GM18526 (cell line): ENCODE results near the gene MACROD2.

Source experiments
- POLR2A ChIP-seq: IDR thresholded peaks from 3 replicates; pipeline ENCODE4 v1.6.1; 2011; ENCODE audit not compliant: insufficient read length; ENCODE audit errors: extremely low read depth

MACROD2 gene

DNA sequence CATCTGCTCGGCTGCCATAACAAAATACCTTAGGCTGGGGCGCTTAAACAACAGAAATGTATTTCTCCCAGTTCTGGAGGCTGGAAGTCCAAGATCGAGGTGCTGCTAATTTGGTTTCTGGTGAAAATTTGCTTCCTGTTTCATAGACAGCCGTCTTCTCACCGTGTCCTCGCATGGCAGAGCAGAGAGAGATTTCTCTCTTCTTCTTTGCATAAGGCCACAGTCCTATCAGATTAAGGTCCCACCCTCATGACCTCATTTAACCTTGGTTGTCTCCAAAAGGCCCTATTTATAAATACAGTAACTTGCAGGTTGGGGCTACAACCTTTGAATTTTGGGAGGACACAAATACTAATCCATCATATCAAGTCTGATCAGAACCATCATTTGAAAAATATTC lies 2033.6 kb downstream of the MACROD2 start:
- no peak for TF ChIP-seq POLR2A

DNA sequence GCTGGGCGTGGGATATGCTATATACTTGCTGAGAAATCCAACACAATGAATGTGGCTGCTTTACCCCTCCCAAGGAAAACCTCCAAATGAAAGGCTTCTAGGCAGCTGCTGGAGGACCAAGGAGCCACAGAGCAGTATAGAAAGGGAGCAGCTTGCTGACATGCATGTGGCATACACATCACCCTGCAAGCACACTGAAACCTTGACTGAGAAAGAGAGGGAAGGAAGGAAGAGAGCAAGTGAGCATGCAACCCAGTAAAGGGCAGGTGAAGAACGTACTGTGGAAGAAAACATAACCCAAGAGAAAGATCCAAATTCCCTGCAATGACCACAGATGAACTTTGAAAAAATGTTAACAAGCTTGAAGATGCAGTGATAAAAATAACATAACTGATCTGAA lies 2034.9 kb downstream of the MACROD2 start:
- TF ChIP-seq POLR2A: no peak

DNA sequence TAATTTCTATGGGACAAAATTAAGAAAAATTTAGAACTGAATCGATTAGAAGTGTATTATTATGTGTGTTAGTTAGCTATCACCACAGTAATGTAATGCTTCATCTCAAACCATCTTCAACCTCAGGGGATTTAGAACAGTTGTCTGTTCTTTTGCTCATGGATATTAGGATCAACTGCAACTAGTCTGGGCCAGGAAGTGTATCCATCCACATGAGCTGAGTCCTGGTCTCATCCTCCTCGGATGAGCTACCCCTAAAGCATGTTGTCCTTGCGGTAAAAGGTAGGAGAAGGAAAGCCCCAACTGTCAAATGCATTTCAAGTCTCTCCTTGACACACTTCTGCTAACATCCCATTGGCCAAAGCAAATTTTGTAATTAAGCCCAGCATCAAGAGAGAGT lies 2040.3 kb downstream of the MACROD2 start:
- TF ChIP-seq POLR2A: no peak

DNA sequence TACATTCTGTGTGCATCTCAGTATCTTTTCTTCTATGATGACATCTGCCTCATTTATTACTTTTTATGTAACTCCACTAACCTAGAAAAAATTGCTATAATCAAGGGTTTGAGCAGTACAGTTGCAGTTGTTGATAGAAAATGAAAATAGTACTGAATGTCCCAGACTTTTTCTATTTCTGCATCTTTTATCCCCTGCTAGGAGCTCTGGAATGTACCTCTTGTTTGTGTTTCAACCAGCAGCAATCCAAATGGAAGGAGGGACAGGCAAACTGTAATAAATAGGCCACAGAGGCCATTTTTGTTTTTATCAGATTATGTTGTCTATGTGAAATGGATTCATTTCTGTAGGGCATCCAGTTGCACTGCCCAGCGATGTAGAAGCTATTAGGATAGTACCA lies 2041.0 kb downstream of the MACROD2 start:
- TF ChIP-seq POLR2A: no peak

DNA sequence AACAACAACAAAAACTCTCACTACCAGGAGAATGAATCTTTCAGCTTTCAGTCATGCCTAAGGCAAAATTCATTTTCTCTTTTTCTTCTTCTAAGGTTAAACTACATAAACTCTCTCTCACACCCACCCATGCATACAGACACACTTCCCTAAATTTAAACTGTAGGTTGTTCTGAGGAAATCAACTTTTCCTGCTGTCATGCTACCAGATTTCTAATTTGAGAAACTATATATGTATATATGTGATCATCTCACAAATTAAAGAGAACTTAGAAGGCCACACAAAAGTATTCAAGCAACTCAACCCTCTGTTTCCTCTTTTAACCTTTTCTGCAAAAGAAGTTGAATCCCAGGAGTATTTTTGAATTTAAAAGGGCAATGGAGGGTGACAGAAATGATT lies 2045.4 kb downstream of the MACROD2 start:
- no peak for TF ChIP-seq POLR2A

DNA sequence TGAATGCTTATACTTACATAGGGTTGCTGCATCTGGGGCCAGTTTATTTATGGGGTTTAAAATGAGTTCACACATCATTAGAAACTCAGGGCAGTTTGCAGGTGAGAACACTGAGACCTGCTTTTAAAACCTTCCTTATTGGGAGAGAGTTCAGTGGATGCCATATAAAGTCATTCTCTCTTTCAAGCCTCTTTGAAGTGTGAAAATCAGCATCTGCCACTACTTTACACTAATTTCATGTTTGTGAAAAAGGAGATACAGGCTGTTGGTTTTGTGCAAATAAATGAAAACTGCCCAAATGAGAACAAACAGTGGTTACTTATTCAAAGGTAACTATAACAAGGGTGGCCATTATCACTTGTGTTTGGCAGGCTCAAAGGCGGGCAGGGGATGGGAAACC lies 2047.4 kb downstream of the MACROD2 start:
- TF ChIP-seq POLR2A: no peak

DNA sequence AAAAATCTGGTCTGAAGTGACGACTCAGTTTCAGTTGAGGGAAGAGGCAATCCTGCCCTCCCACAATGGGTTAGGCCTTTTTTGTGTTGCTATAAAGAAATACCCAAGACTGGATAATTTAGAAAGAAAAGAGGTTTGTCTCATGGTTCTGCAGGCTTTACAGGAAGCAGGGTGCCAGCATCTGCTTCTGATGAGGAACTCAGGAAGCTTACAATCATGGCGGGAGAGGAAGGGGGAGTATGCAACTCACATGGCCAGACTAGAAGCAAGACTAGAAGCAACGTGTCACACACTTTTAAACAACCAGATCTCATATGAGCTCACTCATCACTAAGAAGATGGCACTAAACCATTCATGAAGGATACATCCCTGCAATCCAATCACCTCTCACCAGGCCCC lies 2048.6 kb downstream of the MACROD2 start:
- TF ChIP-seq POLR2A: no peak

DNA sequence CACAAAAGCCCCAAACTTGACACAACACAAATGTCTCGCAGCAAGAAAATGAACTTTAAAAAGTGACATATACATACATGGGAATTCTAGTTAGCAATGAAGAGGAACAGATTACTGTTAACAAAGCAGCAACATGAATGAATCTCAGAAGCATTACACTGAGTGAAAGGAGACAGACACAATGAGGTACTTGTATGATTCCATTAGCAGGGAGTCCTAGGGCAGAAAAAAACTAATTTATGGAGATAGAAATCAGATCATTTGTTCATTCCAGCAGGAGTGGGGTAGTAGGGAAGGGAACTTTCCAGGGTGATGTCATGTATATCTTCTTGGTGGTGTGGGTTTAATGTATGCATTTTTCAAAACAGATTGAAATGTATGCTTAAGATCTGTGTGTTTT lies 2053.6 kb downstream of the MACROD2 start:
- TF ChIP-seq POLR2A: no peak

DNA sequence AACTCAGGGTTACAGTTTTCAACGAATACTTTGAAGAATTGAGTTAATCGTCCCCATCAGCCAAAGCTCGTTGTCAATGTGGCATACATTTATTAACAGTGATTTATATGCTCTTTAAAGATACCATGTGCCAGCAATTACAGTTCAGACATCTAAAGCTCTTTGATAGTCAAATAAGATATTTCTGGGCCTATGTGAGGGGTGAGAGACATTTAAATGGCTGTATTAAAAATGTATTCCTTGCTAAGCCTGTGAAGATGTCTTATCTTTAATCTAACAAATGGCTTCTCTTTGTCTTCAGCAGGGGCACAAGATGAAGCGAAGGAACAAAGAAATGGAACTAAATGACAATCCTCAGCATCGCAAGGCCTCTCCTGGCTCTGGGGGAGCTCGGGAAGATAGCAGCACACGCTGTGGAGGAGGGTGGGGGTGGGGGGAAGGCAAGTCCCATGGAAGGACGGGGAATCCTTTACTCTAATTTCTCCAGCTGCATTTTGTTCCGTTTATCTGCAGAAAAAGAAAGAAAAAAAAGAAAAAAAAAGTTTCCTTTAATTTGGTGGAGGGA lies 2054.3 kb downstream of the MACROD2 start:
- no peak for TF ChIP-seq POLR2A

DNA sequence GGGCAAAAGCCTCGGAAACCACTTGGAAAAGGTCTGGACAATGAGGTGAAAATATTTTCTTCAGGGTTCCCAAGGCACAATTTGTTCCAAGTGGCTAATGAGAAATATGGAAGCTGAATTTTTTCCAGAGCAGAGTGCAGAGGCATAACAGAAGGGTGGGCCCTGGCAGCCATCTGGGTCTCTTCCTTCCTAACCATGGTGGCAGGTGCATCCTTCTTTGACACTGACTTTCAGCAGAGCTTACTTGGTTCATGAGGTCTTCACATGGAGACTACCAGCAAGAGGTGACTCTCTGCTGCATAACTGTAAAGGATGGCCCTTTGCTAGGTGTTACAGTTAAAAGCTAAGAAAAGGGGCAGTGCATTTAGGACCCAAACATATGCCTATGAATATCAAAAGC lies 2055.1 kb downstream of the MACROD2 start:
- TF ChIP-seq POLR2A: no peak

DNA sequence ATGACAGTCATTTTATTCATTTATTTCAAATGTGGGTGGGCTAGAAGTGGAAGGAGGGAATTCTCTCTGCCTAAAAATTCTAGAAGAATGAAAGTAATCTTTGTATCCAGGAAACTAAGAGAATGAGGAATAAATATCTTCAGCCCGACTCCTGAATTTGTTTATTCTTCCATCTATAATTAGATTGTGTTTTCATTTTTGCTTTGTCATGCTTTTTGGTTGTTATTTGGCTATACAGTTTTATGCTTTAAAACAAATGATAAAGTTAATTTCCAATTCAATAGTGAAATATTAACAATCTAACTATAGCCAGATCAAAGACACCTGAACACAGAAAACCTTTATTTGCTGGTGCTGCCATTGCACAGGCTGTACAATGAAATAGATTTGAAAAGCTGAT lies 2056.7 kb downstream of the MACROD2 start:
- no peak for TF ChIP-seq POLR2A

DNA sequence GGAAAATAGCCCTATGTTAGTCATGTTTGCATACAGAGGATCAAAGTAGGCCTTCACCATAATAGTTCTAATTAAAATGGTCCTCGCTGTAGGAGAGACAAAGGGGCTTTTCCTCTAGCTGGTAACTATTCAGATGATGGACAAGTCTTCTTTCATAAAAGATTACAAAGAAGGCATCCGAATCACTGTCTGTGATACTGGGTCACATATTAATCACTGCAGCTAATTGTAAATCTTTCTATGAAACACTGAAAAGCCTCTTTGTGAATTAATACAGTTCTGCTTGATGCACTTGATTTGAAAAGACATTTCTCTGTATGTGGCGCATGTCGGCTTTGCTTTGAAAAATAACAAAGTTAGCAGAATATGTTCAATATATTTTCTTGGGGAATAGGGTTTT lies 2057.1 kb downstream of the MACROD2 start:
- TF ChIP-seq POLR2A: no peak

DNA sequence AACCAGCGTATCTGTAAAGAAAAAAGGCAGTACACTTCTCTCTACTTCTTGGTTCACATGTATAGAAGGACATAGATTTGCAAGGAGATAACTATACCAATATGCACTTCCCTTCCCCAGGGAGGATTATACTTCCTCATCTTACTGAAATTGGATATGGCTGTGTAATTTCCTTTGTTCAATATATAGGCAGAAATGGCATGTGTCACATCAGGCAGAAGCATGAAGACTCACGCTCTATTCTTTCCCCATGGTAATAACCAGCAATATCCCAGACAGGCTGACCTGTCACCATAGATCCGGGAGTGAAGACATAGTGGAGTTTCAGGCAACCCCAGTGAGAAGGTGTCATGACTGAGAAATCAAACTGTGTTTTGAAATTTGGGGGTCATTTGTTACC lies 2059.7 kb downstream of the MACROD2 start:
- TF ChIP-seq POLR2A: no peak

DNA sequence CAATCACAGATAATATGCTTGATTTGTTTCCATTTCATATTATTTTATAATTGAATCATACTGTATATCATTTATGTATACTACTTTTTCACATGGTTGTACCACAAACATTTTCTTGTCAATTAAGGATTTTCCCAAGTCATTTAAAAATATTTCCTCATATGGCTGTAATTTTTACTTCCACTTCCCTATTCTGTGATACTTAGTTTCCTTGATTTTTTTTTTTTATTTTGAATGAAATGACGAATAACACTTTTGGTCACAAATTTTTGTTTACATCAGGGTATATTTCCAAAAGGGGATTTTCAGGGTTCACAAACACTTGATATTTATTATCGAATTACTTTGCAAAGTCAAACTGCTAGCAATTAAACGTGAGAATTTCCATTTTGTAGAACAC lies 2062.3 kb downstream of the MACROD2 start:
- no peak for TF ChIP-seq POLR2A

DNA sequence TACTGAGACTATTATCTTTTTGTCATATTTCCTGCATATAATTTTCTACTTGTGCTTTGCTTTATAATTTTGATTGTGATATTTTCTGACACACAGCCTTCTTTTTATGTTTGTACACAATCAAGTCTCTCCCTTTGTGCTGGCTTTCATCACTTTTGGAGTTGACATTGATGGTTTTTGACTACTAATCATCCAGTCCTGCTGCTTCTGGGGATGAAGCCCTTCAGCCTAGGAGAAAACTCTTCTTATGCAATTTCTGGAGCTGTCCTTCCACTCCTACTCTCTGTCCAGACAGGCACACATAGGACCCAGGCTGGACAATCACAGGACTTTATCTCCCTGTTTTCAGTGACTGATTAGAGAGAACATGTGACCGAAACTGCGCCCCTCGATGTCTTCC lies 2063.0 kb downstream of the MACROD2 start:
- no peak for TF ChIP-seq POLR2A

DNA sequence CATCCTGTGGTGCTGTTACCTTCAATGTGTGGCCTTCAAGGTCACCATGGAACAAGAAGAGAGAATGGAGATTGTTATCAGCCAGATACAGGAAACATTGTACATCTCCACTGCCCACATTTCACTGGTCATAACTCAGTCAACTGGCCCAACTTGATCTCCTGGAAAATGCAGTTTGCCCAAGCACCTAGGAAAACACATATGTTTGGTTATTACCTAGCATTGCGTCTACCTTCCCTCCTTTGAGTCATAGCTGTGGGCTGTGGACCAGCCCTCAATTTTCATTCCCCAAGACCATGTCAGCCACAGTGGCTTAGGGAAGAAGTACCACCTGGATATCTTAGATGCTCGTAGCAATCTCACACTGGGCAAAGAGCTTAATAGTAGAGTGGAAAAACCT lies 2064.5 kb downstream of the MACROD2 start:
- TF ChIP-seq POLR2A: no peak

DNA sequence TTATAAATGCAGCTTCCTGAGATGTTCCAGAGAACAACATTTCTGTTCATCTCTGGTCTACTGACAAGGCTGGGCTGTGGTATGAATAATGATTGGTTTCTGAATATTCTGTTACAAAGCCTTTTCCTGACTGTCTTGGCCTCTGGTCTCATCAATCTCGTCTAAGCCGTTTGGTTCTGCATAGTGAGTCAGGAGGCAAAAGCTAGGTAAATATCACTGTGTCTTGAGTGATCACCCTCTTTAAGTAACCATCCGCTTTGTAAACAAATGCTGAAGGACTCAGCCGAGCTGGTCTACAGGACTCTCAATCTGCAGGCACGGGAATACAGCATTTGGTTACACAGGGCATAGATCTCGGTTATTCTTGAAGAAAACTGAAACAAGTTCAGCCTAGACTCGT lies 2066.0 kb downstream of the MACROD2 start:
- TF ChIP-seq POLR2A: no peak
